Brain microvascular endothelial cell (primary cell): ENCODE results near the gene SLC26A4.

ENCODE experiments used
- DNase-seq: peaks from one replicate; pipeline ENCODE4 v3.0.0-alpha.2; 2020
- H3K27ac ChIP-seq: fragments of 250-450 bp; sonication (Bioruptor Pico); 2 replicates; pipeline ENCODE4 v1.5.1; 2020; ENCODE audit warnings: mild to moderate bottlenecking, moderate library complexity
- H3K27me3 ChIP-seq: fragments of 250-450 bp; sonication (Bioruptor Pico); replicated peaks from 2 replicates; pipeline ENCODE4 v1.5.1; 2020; ENCODE audit warnings: mild to moderate bottlenecking
- H3K36me3 ChIP-seq: fragments of 250-450 bp; sonication (Bioruptor Pico); replicated peaks from 2 replicates; pipeline ENCODE4 v1.5.1; 2020; ENCODE audit warnings: mild to moderate bottlenecking
- H3K4me3 ChIP-seq: 2 replicates; pipeline ENCODE4 v1.5.1; 2011; ENCODE audit warnings: low read depth, mild to moderate bottlenecking, control low read depth, low read length, moderate library complexity
- CTCF ChIP-seq: IDR thresholded peaks from 2 replicates; pipeline ENCODE4 v1.5.1; 2011; ENCODE audit warnings: low read depth, mild to moderate bottlenecking, moderate library complexity, low read length, control low read depth, inconsistent platforms; ENCODE audit errors: missing control alignments
- in situ Hi-C: cut with HindIII; loops from 2 replicates; pipeline ENCODE4 v1.10.0; 2017; ENCODE audit warnings: low sequenced_read_pairs, low pct_ligation_motif_present

Gene SLC26A4

GRCh38 chr7:107721286-107721685 lies 60.7 kb downstream of the SLC26A4 start:
- no peak for TF ChIP-seq CTCF
- DNase-seq = no peak
- Histone ChIP-seq H3K27ac (no peak overlapping the region), H3K27me3 (no peaks in the 10 kb centered on the region), H3K4me3 (no peak overlapping the region), H3K36me3 (no peaks in the 10 kb centered on the region)
- in situ Hi-C loops = loop anchor here (25.0 kb wide), 1 partner anchor 259 kb away; the partner anchor contains the start of gene GPR22

GRCh38 chr7:107723255-107723654 lies 62.6 kb downstream of the SLC26A4 start:
- no peak for DNase-seq
- TF ChIP-seq CTCF = no peak
- H3K27me3 ChIP-seq = peaks cover 2% of the 10 kb centered on the region
- H3K27ac ChIP-seq = no peak overlapping the region
- in situ Hi-C loops = loop anchor here (25.0 kb wide), 1 partner anchor 261 kb away; the partner anchor contains the start of gene GPR22
- no peaks in the 10 kb centered on the region for H3K36me3 ChIP-seq
- H3K4me3 ChIP-seq = no peak overlapping the region

- Histone ChIP-seq H3K27me3 (peaks cover 2% of the 10 kb centered on the region), H3K36me3 (no peaks in the 10 kb centered on the region), H3K4me3 (no peak overlapping the region), H3K27ac (no peak overlapping the region)
- TF ChIP-seq CTCF = peak; percentile 54
- in situ Hi-C loops = no loop called here
- DNase-seq = peak; percentile 36
These were observed 64.6 kb downstream of the SLC26A4 start for GRCh38 chr7:107725138-107725740.

- Histone ChIP-seq H3K27ac (no peak overlapping the region), H3K27me3 (peaks cover 2% of the 10 kb centered on the region), H3K4me3 (no peak overlapping the region), H3K36me3 (no peaks in the 10 kb centered on the region)
- DNase-seq = no peak
- in situ Hi-C loops = no loop called here
- no peak for TF ChIP-seq CTCF
These were observed 65.9 kb downstream of the SLC26A4 start for GRCh38 chr7:107726356-107727130.

- H3K27ac ChIP-seq = no peak overlapping the region
- no peaks in the 10 kb centered on the region for H3K36me3 ChIP-seq
- no peak overlapping the region for H3K4me3 ChIP-seq
- no peak for TF ChIP-seq CTCF
- in situ Hi-C loops = no loop called here
- peaks cover 2% of the 10 kb centered on the region for H3K27me3 ChIP-seq
- no peak for DNase-seq
These were observed 67.6 kb downstream of the SLC26A4 start for GRCh38 chr7:107728276-107728675.
